Measurements from ENCODE around the gene PCDHB10.

DNA sequence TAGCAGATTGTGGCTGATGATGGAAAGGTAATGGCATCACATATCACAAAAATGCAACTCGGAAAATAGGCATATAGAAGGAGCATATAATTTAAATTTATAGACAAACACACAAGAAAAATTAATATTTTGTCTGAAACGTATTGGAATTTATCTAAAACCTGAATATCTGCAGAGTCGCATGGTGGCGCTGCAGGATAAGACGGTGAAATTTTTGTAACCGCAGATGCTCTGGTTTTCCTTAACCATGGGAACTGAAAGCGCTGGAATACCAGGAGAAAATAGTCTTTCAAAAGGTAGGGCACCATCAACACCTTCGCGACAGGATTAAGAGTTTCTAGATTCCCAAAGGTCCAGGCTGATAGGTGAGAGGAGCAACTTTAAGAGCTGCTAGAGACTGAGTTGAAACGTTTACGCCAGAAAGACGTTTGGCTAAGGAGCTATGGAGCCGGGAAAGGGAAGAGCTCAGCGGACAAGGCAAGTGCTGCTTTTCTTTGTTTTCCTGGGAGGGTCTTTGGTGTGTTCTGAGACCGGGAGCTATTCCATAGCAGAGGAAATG is 42.0 kb downstream of the PCDHB10 start:
- TF ChIP-seq, protein P1, sequence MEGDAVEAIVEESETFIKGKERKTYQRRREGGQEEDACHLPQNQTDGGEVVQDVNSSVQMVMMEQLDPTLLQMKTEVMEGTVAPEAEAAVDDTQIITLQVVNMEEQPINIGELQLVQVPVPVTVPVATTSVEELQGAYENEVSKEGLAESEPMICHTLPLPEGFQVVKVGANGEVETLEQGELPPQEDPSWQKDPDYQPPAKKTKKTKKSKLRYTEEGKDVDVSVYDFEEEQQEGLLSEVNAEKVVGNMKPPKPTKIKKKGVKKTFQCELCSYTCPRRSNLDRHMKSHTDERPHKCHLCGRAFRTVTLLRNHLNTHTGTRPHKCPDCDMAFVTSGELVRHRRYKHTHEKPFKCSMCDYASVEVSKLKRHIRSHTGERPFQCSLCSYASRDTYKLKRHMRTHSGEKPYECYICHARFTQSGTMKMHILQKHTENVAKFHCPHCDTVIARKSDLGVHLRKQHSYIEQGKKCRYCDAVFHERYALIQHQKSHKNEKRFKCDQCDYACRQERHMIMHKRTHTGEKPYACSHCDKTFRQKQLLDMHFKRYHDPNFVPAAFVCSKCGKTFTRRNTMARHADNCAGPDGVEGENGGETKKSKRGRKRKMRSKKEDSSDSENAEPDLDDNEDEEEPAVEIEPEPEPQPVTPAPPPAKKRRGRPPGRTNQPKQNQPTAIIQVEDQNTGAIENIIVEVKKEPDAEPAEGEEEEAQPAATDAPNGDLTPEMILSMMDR (conservative IDR thresholded peaks at IDR 0.05; ENCODE audit: low read depth, low read length): peak; percentile 46; the same call in 1 of the 2 replicates
- TF ChIP-seq EZH2 (IDR thresholded peaks at IDR 0.05; ENCODE audit: borderline replicate concordance, low read depth, low read length, poor library complexity, severe bottlenecking): no peak
